OCI-LY1 (cell line): ENCODE data around the gene ITGA1.

Experiments
- H2AFZ ChIP-seq: fragments of 200-600 bp; sonication (generic), shearing (Covaris generic); 2 replicates; pipeline ENCODE4 v1.6.0; 2014; ENCODE audit warnings: antibody characterized with exemption, mild to moderate bottlenecking, low read length
- H3F3A ChIP-seq: fragments of 200-600 bp; sonication (generic), shearing (Covaris generic); 2 replicates; pipeline ENCODE4 v1.6.0; 2014; ENCODE audit warnings: mild to moderate bottlenecking, antibody characterized with exemption, low read length, moderate library complexity; ENCODE audit not compliant: insufficient read depth
- H3K27ac ChIP-seq: fragments of 200-600 bp; sonication (generic); 2 replicates; pipeline ENCODE4 v1.5.1; 2014; ENCODE audit warnings: low read length, mixed run types, mild to moderate bottlenecking, low read depth; ENCODE audit not compliant: poor library complexity, severe bottlenecking
- H3K27me3 ChIP-seq: fragments of 200-600 bp; sonication (generic); 2 replicates; pipeline ENCODE4 v1.6.0; 2014; ENCODE audit warnings: antibody characterized with exemption, mild to moderate bottlenecking, low read length, moderate library complexity; ENCODE audit not compliant: insufficient read depth
- H3K36me3 ChIP-seq: fragments of 200-600 bp; sonication (generic); 2 replicates; pipeline ENCODE4 v1.6.1; 2014; ENCODE audit warnings: mild to moderate bottlenecking, antibody characterized with exemption, low read length, moderate library complexity, mixed read lengths; ENCODE audit not compliant: insufficient read depth
- H3K4me1 ChIP-seq: fragments of 200-600 bp; sonication (generic); 2 replicates; pipeline ENCODE4 v1.5.1; 2014; ENCODE audit warnings: mild to moderate bottlenecking, low read length, moderate library complexity; ENCODE audit not compliant: insufficient read depth, severe bottlenecking
- H3K4me2 ChIP-seq: fragments of 200-600 bp; sonication (generic), shearing (Covaris generic); 2 replicates; pipeline ENCODE4 v1.6.1; 2014; ENCODE audit warnings: low read length
- H3K4me3 ChIP-seq: fragments of 200-600 bp; sonication (generic); 2 replicates; pipeline ENCODE4 v1.5.1; 2014; ENCODE audit warnings: low read length, low read depth, mild to moderate bottlenecking, mixed read lengths; ENCODE audit not compliant: poor library complexity, severe bottlenecking
- H3K79me2 ChIP-seq: fragments of 200-600 bp; shearing (Covaris generic); 2 replicates; pipeline ENCODE4 v1.6.1; 2016; ENCODE audit warnings: mixed run types, low read length, mixed read lengths; ENCODE audit not compliant: insufficient read depth
- H3K9ac ChIP-seq: fragments of 200-600 bp; sonication (generic), shearing (Covaris generic); 2 replicates; pipeline ENCODE4 v1.6.1; 2014; ENCODE audit warnings: mild to moderate bottlenecking, low read length, mixed read lengths
- H3K9me2 ChIP-seq: fragments of 200-600 bp; sonication (generic), shearing (Covaris generic); 2 replicates; pipeline ENCODE4 v1.6.1; 2014; ENCODE audit warnings: low read depth, mild to moderate bottlenecking, low read length, mixed read lengths
- H3K9me3 ChIP-seq: fragments of 200-600 bp; shearing (Covaris generic); 2 replicates; pipeline ENCODE4 v1.6.1; 2014; ENCODE audit warnings: low read length, mixed read lengths
- H4K20me1 ChIP-seq: fragments of 200-600 bp; sonication (generic), shearing (Covaris generic); 2 replicates; pipeline ENCODE4 v1.6.0; 2016; ENCODE audit warnings: mild to moderate bottlenecking, low read length; ENCODE audit not compliant: insufficient read depth
- EZH2 ChIP-seq: fragments of 200-600 bp; sonication (generic), shearing (Covaris generic); IDR thresholded peaks from 2 replicates; pipeline ENCODE4 v1.8.0; 2017; ENCODE audit warnings: borderline replicate concordance, mixed run types, mild to moderate bottlenecking, antibody characterized with exemption, low read length, moderate library complexity, mixed read lengths
- TF ChIP-seq, protein P1 (sequence below): fragments of 200-600 bp; sonication (generic), shearing (Covaris generic); IDR thresholded peaks from 2 replicates; pipeline ENCODE4 v1.5.1; 2017; ENCODE audit warnings: mild to moderate bottlenecking, antibody characterized with exemption, low read length, moderate library complexity, mixed read lengths

Gene ITGA1

DNA sequence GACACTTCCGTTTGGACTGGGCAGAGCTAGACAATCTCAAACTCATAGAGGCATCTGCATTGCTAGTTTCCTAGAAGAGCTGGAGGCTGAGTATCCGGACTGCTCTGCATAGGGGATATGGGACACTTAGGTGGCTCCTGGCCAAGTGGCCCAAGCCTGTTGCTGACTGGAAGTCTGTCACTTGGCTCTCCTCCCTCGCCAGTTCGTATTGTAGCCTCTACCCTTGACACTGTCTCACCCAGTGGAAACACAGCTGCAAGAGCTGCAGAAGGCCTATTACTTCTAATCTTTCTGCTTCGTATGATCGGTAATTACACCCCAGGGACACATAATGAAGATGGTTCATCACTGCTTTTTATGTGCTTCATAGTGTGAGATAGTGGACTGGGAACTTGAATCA lies 34.7 kb downstream of the ITGA1 start:
- H3K4me3 ChIP-seq = no peak overlapping the region
- H3F3A ChIP-seq = no peaks in the 10 kb centered on the region
- H3K9ac ChIP-seq = no peak overlapping the region
- no peaks in the 10 kb centered on the region for H3K4me1 ChIP-seq
- no peaks in the 10 kb centered on the region for H3K79me2 ChIP-seq
- no peak overlapping the region for H2AFZ ChIP-seq
- H3K9me3 ChIP-seq = no peaks in the 10 kb centered on the region
- no peaks in the 10 kb centered on the region for H3K9me2 ChIP-seq
- no peaks in the 10 kb centered on the region for H3K27me3 ChIP-seq
- no peaks in the 10 kb centered on the region for H3K36me3 ChIP-seq
- H4K20me1 ChIP-seq = no peaks in the 10 kb centered on the region
- H3K4me2 ChIP-seq = no peak overlapping the region
- TF ChIP-seq, protein P1, sequence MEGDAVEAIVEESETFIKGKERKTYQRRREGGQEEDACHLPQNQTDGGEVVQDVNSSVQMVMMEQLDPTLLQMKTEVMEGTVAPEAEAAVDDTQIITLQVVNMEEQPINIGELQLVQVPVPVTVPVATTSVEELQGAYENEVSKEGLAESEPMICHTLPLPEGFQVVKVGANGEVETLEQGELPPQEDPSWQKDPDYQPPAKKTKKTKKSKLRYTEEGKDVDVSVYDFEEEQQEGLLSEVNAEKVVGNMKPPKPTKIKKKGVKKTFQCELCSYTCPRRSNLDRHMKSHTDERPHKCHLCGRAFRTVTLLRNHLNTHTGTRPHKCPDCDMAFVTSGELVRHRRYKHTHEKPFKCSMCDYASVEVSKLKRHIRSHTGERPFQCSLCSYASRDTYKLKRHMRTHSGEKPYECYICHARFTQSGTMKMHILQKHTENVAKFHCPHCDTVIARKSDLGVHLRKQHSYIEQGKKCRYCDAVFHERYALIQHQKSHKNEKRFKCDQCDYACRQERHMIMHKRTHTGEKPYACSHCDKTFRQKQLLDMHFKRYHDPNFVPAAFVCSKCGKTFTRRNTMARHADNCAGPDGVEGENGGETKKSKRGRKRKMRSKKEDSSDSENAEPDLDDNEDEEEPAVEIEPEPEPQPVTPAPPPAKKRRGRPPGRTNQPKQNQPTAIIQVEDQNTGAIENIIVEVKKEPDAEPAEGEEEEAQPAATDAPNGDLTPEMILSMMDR = no peak
- TF ChIP-seq EZH2 = no peak
- H3K27ac ChIP-seq = no peak overlapping the region

DNA sequence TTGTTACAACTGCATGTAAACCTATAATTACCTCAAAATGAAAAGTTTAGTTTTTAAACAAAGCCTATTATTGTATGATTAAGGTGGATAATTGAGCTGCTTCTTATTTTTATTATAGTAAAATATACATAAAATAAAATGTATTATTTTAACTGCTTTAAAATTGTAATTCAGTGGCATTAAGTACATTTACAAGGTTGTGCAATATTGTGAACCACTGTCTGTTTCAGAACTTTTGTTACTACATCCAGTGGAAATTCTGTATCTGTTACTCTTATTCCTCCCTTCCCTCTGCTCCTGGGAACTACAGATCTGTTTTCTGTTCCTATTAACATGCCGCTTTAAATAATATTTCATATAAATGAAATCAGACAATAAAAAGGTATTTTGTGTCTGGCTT lies 37.1 kb downstream of the ITGA1 start:
- Histone ChIP-seq H3K4me3 (no peak overlapping the region), H3K9me3 (no peaks in the 10 kb centered on the region), H3K27ac (no peak overlapping the region), H3K27me3 (no peaks in the 10 kb centered on the region), H3F3A (no peaks in the 10 kb centered on the region), H3K9ac (no peak overlapping the region), H4K20me1 (no peaks in the 10 kb centered on the region), H3K4me1 (no peaks in the 10 kb centered on the region), H2AFZ (no peak overlapping the region), H3K36me3 (no peaks in the 10 kb centered on the region), H3K4me2 (no peak overlapping the region), H3K79me2 (no peaks in the 10 kb centered on the region), H3K9me2 (no peaks in the 10 kb centered on the region)
- no peak for TF ChIP-seq EZH2
- TF ChIP-seq, protein P1 = no peak

DNA sequence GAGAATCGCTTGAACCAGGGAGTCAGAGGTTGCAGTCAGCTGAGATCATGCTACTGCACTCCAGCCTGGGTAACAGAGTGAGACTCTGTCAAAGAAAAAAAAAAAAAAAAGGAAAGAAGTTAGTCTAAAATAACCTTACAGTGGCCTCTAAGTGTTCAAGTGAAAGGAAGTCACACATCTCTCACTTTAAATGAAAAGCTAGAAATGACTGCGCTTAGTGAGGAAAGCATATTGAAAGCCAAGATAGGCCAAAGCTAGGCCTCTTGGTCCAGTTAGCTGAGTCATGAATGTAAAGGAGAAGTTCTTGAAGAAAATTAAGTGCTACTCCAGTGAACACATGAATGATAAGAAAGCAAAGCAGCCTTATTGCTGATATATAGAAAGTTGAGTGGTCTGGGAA lies 38.1 kb downstream of the ITGA1 start:
- TF ChIP-seq, protein P1 = no peak
- no peak for TF ChIP-seq EZH2
- no peak overlapping the region for H3K9ac ChIP-seq
- no peak overlapping the region for H3K4me3 ChIP-seq
- H3F3A ChIP-seq = no peaks in the 10 kb centered on the region
- no peaks in the 10 kb centered on the region for H3K9me2 ChIP-seq
- no peak overlapping the region for H2AFZ ChIP-seq
- no peaks in the 10 kb centered on the region for H3K27me3 ChIP-seq
- no peaks in the 10 kb centered on the region for H3K9me3 ChIP-seq
- no peaks in the 10 kb centered on the region for H3K36me3 ChIP-seq
- no peaks in the 10 kb centered on the region for H4K20me1 ChIP-seq
- H3K27ac ChIP-seq = no peak overlapping the region
- H3K4me2 ChIP-seq = no peak overlapping the region
- H3K4me1 ChIP-seq = no peaks in the 10 kb centered on the region
- H3K79me2 ChIP-seq = no peaks in the 10 kb centered on the region
